HepG2 (cell line): ENCODE results near the gene SFT2D1. TPM values are rescaled to one million over a fixed set of nuclear protein-coding genes. Genes with fewer than 3 reads are reported as not detected.

Experiments used
- BRF2 ChIP-seq: sonication (generic); formaldehyde crosslinking; IDR thresholded peaks from 2 replicates; pipeline ENCODE4 v1.8.1; 2022; ENCODE audit warnings: mild to moderate bottlenecking, missing genetic modification reagents
- E2F2 ChIP-seq: sonication (generic); formaldehyde crosslinking; IDR thresholded peaks from 2 replicates; pipeline ENCODE4 v1.4.0; 2020; ENCODE audit warnings: missing genetic modification reagents, borderline replicate concordance
- ELF1 ChIP-seq: sonication (generic); formaldehyde crosslinking; IDR thresholded peaks from 2 replicates; pipeline ENCODE4 v1.4.0; 2020; ENCODE audit warnings: missing genetic modification reagents
- EZH2 ChIP-seq: conservative IDR thresholded peaks from 2 replicates; pipeline ENCODE4 v1.6.1; 2012; ENCODE audit warnings: mild to moderate bottlenecking, low read depth, low read length, moderate library complexity
- HIVEP1 ChIP-seq: sonication (generic); formaldehyde crosslinking; IDR thresholded peaks from 2 replicates; pipeline ENCODE4 v1.4.0; 2020; ENCODE audit warnings: mild to moderate bottlenecking, missing genetic modification reagents
- KDM5A ChIP-seq: fragments of 200-600 bp; sonication (generic); IDR thresholded peaks from 2 replicates; pipeline ENCODE4 v1.7.0; 2018; ENCODE audit warnings: antibody characterized with exemption, mild to moderate bottlenecking, low read length, borderline replicate concordance
- MED1 ChIP-seq: sonication (generic); formaldehyde crosslinking; IDR thresholded peaks from 2 replicates; pipeline ENCODE4 v1.4.0; 2020; ENCODE audit warnings: missing genetic modification reagents
- MIER3 ChIP-seq: IDR thresholded peaks from 2 replicates; pipeline ENCODE4 v1.6.1; 2016; ENCODE audit warnings: missing compliant biosample characterization, borderline replicate concordance
- NFE2 ChIP-seq: sonication (generic); formaldehyde crosslinking; IDR thresholded peaks from 2 replicates; pipeline ENCODE4 v1.4.0; 2020; ENCODE audit warnings: missing genetic modification reagents
- RARA ChIP-seq: IDR thresholded peaks from 2 replicates; pipeline ENCODE4 v1.6.1; 2016; ENCODE audit warnings: missing genetic modification reagents, missing compliant biosample characterization
- SIX1 ChIP-seq: sonication (generic); formaldehyde crosslinking; IDR thresholded peaks from 2 replicates; pipeline ENCODE4 v1.4.0; 2020; ENCODE audit warnings: missing genetic modification reagents, borderline replicate concordance
- ZFAT ChIP-seq: sonication (generic); formaldehyde crosslinking; conservative IDR thresholded peaks from 2 replicates; pipeline ENCODE4 v1.8.1; 2023; ENCODE audit warnings: missing genetic modification reagents, inconsistent platforms
- ZMYM3 ChIP-seq: sonication (generic); formaldehyde crosslinking; IDR thresholded peaks from 2 replicates; pipeline ENCODE4 v1.5.1; 2020; ENCODE audit warnings: mild to moderate bottlenecking, missing genetic modification reagents
- ZNF180 ChIP-seq: sonication (generic); formaldehyde crosslinking; IDR thresholded peaks from 2 replicates; pipeline ENCODE4 v1.4.0; 2020; ENCODE audit warnings: low read depth, missing genetic modification reagents, borderline replicate concordance
- ZNF543 ChIP-seq: sonication (generic); formaldehyde crosslinking; IDR thresholded peaks from 2 replicates; pipeline ENCODE4 v1.4.0; 2020; ENCODE audit warnings: mild to moderate bottlenecking, missing genetic modification reagents
- ZNF672 ChIP-seq: sonication (generic); formaldehyde crosslinking; IDR thresholded peaks from 2 replicates; pipeline ENCODE4 v1.8.1; 2022; ENCODE audit warnings: missing genetic modification reagents
- ZNF761 ChIP-seq: sonication (generic); formaldehyde crosslinking; conservative IDR thresholded peaks from 2 replicates; pipeline ENCODE4 v1.4.0; 2020; ENCODE audit warnings: mild to moderate bottlenecking, missing genetic modification reagents
- ZNF766 ChIP-seq: sonication (generic); formaldehyde crosslinking; IDR thresholded peaks from 2 replicates; pipeline ENCODE4 v1.5.0; 2020; ENCODE audit warnings: missing genetic modification reagents, borderline replicate concordance
- ZNF83 ChIP-seq: sonication (generic); formaldehyde crosslinking; IDR thresholded peaks from 2 replicates; pipeline ENCODE4 v1.4.0; 2020; ENCODE audit warnings: missing genetic modification reagents, mild to moderate bottlenecking, borderline replicate concordance
- ZNF839 ChIP-seq: sonication (generic); formaldehyde crosslinking; IDR thresholded peaks from 2 replicates; pipeline ENCODE4 v1.4.0; 2020; ENCODE audit warnings: missing genetic modification reagents, mild to moderate bottlenecking, borderline replicate concordance
- polyA plus RNA-seq, 8 experiments: library from polyadenylated mRNA; depleted of rRNA in 3 of 8; stranded (reverse) in 7 of 8; unstranded in 1 of 8; fragments of >200 nt; fragmentation: Illumina TruSeq in 4 of 8; extraction: Trizol in 4 of 8; gene quantifications; 2 replicates each; pipeline versions ENCODE4 v1.2.1 to v1.2.3, GENCODE V29; 2011 to 2016; ENCODE audit warnings: low read depth in 4 of 8, missing spikeins in 1 of 8, mixed read lengths in 1 of 8; ENCODE audit not compliant: insufficient read depth in 1 of 8
- total RNA-seq, 5 experiments: library from RNA; depleted of rRNA; stranded (reverse); fragments of >200 nt; fragmentation: Illumina TruSeq; extraction: Trizol; gene quantifications; 2 replicates each; pipeline ENCODE4 v1.2.3, GENCODE V29; 2016; ENCODE audit warnings: low read depth in 1 of 5
- TF ChIP-seq, protein P1 (sequence below): sonication (generic); formaldehyde crosslinking; IDR thresholded peaks from 2 replicates; pipeline ENCODE4 v1.5.1; 2020; ENCODE audit warnings: mild to moderate bottlenecking, missing genetic modification reagents, borderline replicate concordance
- TF ChIP-seq, protein P2 (sequence below): sonication (generic); formaldehyde crosslinking; IDR thresholded peaks from 2 replicates; pipeline ENCODE4 v1.4.0; 2020; ENCODE audit warnings: missing genetic modification reagents
- TF ChIP-seq, protein P3 (sequence below): IDR thresholded peaks from 2 replicates; pipeline ENCODE4 v1.6.1; 2016
- TF ChIP-seq, protein P4 (sequence below): sonication (generic); formaldehyde crosslinking; IDR thresholded peaks from 2 replicates; pipeline ENCODE4 v1.5.0; 2020; ENCODE audit warnings: missing genetic modification reagents
- TF ChIP-seq, protein P5 (sequence below): sonication (generic); formaldehyde crosslinking; IDR thresholded peaks from 2 replicates; pipeline ENCODE4 v1.4.0; 2020; ENCODE audit warnings: mild to moderate bottlenecking, missing genetic modification reagents

Gene SFT2D1
- total and polyA plus RNA-seq, 2 of the 13 experiments (the other 11 are each of a cell fraction or from before 2014, with no cell fraction given) = 115 to 147 TPM

- peak; percentile 100 for TF ChIP-seq MIER3 (CRISPR knock-in tag)
- TF ChIP-seq ZNF180 = no peak
- peak; percentile 82; the same call in 1 of the 2 replicates for TF ChIP-seq ZNF761 (CRISPR knock-in tag)
- peak; percentile 94 for TF ChIP-seq ZNF766
- peak; percentile 80 for TF ChIP-seq ZMYM3
- TF ChIP-seq ZFAT = 0 out of 2 replicates have a peak, but pooled peaks have one; percentile 49
- no peak for TF ChIP-seq ZNF672 (CRISPR knock-in tag)
- peak; percentile 85 for TF ChIP-seq ZNF543
- TF ChIP-seq, protein P1, sequence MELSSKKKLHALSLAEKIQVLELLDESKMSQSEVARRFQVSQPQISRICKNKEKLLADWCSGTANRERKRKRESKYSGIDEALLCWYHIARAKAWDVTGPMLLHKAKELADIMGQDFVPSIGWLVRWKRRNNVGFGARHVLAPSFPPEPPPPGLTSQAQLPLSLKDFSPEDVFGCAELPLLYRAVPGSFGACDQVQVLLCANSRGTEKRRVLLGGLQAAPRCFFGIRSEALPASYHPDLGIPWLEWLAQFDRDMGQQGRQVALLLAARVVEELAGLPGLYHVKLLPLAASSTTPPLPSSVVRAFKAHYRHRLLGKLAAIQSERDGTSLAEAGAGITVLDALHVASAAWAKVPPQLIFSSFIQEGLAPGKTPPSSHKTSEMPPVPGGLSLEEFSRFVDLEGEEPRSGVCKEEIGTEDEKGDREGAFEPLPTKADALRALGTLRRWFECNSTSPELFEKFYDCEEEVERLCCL = no peak
- peak; percentile 60; the same call in 1 of the 2 replicates for TF ChIP-seq E2F2 (CRISPR knock-in tag)
- TF ChIP-seq NFE2 (CRISPR knock-in tag) = no peak
- TF ChIP-seq SIX1 = peak; percentile 90
- no peak for TF ChIP-seq BRF2
- no peak for TF ChIP-seq ZNF839 (CRISPR knock-in tag)
- TF ChIP-seq, protein P2, sequence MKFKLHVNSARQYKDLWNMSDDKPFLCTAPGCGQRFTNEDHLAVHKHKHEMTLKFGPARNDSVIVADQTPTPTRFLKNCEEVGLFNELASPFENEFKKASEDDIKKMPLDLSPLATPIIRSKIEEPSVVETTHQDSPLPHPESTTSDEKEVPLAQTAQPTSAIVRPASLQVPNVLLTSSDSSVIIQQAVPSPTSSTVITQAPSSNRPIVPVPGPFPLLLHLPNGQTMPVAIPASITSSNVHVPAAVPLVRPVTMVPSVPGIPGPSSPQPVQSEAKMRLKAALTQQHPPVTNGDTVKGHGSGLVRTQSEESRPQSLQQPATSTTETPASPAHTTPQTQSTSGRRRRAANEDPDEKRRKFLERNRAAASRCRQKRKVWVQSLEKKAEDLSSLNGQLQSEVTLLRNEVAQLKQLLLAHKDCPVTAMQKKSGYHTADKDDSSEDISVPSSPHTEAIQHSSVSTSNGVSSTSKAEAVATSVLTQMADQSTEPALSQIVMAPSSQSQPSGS = peak; percentile 95
- TF ChIP-seq, protein P3, sequence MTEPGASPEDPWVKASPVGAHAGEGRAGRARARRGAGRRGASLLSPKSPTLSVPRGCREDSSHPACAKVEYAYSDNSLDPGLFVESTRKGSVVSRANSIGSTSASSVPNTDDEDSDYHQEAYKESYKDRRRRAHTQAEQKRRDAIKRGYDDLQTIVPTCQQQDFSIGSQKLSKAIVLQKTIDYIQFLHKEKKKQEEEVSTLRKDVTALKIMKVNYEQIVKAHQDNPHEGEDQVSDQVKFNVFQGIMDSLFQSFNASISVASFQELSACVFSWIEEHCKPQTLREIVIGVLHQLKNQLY (CRISPR knock-in tag) = peak; percentile 99
- TF ChIP-seq, protein P4, sequence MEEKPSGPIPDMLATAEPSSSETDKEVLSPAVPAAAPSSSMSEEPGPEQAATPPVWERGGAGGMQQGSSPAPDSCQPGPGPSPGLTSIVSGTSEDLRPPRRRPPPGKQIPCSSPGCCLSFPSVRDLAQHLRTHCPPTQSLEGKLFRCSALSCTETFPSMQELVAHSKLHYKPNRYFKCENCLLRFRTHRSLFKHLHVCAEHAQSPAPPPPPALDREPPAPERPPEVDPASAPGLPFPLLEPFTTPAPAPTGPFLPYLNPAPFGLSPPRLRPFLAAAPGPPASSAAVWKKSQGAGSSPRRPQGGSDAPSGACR (CRISPR knock-in tag) = peak; percentile 97
- no peak for TF ChIP-seq ZNF83
- peak; percentile 99 for TF ChIP-seq MED1
- TF ChIP-seq, protein P5, sequence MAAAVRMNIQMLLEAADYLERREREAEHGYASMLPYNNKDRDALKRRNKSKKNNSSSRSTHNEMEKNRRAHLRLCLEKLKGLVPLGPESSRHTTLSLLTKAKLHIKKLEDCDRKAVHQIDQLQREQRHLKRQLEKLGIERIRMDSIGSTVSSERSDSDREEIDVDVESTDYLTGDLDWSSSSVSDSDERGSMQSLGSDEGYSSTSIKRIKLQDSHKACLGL (CRISPR knock-in tag) = peak; percentile 67; the same call in 1 of the 2 replicates
- TF ChIP-seq EZH2 = no peak
- TF ChIP-seq KDM5A = no peak
- TF ChIP-seq HIVEP1 = peak; percentile 89
- peak; percentile 97 for TF ChIP-seq RARA
- peak; percentile 73 for TF ChIP-seq ELF1 (CRISPR knock-in tag)
Observed at GRCh38 chr6:166361077-166361429, 18.7 kb upstream of the SFT2D1 start (continued).
